ENCODE measurements around the gene B4GALNT3. TPM values are rescaled to one million over a fixed set of nuclear protein-coding genes. Genes with fewer than 3 reads are reported as not detected.
A peak's percentile ranks its signal among the peaks of the same experiment; 100 is the strongest.

Gene B4GALNT3
- total and polyA plus RNA-seq, 2 donors (not counting 1 experiment from before 2014, with no cell fraction given) = not detected

- no peak overlapping the region for H3K27ac ChIP-seq (ENCODE audit: insufficient read depth, low read length)
- no peak overlapping the region for H3K9ac ChIP-seq (ENCODE audit: insufficient read depth, low read length)
- H3K4me2 ChIP-seq (ENCODE audit: extremely low read depth, insufficient read depth, low read length) = no peak overlapping the region
- no peak overlapping the region for H3K4me3 ChIP-seq (replicated peaks in 1 of 4; ENCODE audit: control extremely low read depth in 1 of 4, insufficient read depth in 1 of 4, low read depth in 3 of 4, low read length in 4 of 4)
- H3K79me2 ChIP-seq (ENCODE audit: control insufficient read depth, insufficient read depth, low read length) = no peaks in the 10 kb centered on the region
- no peaks in the 10 kb centered on the region for H4K20me1 ChIP-seq (ENCODE audit: control insufficient read depth, extremely low read depth, insufficient read depth, low read length)
- no peaks in the 10 kb centered on the region for H3K4me1 ChIP-seq (ENCODE audit: control insufficient read depth, extremely low read depth, insufficient read depth, low read length)
- peaks cover 2% of the 10 kb centered on the region for H3K27me3 ChIP-seq (ENCODE audit: control insufficient read depth, insufficient read depth, low read length)
- DNase-seq (ENCODE audit: low read depth in 2 of 2) = no peak
- TF ChIP-seq CTCF (conservative IDR thresholded peaks at IDR 0.05 in 1 of 2, IDR thresholded peaks at IDR 0.05 in 1 of 2; ENCODE audit: low read depth in 1 of 2, low read length in 2 of 2) = no peak
- TF ChIP-seq EZH2 (IDR thresholded peaks at IDR 0.05; ENCODE audit: low read length, missing control alignments) = no peak
- no peak overlapping the region for H2AFZ ChIP-seq (ENCODE audit: low read length)
- no peaks in the 10 kb centered on the region for H3K9me3 ChIP-seq (ENCODE audit: control insufficient read depth, insufficient read depth, low read depth, low read length)
- H3K36me3 ChIP-seq (ENCODE audit: control insufficient read depth, insufficient read depth, low read length) = no peaks in the 10 kb centered on the region
These were observed 68.0 kb downstream of the B4GALNT3 start for GRCh38 chr12:527729-528128.

GRCh38 chr12:530308-530707, 70.6 kb downstream of the B4GALNT3 start:
- Histone ChIP-seq H3K4me3 (replicated peaks in 1 of 4; ENCODE audit: control extremely low read depth in 1 of 4, insufficient read depth in 1 of 4, low read depth in 3 of 4, low read length in 4 of 4) (no peak overlapping the region), H3K36me3 (ENCODE audit: control insufficient read depth, insufficient read depth, low read length) (no peaks in the 10 kb centered on the region), H3K79me2 (ENCODE audit: control insufficient read depth, insufficient read depth, low read length) (no peaks in the 10 kb centered on the region), H3K27ac (ENCODE audit: insufficient read depth, low read length) (no peak overlapping the region), H3K9ac (ENCODE audit: insufficient read depth, low read length) (no peak overlapping the region), H3K4me1 (ENCODE audit: control insufficient read depth, extremely low read depth, insufficient read depth, low read length) (no peaks in the 10 kb centered on the region), H3K9me3 (ENCODE audit: control insufficient read depth, insufficient read depth, low read depth, low read length) (no peaks in the 10 kb centered on the region), H2AFZ (ENCODE audit: low read length) (no peak overlapping the region), H3K4me2 (ENCODE audit: extremely low read depth, insufficient read depth, low read length) (no peak overlapping the region), H4K20me1 (ENCODE audit: control insufficient read depth, extremely low read depth, insufficient read depth, low read length) (no peaks in the 10 kb centered on the region), H3K27me3 (ENCODE audit: control insufficient read depth, insufficient read depth, low read length) (peaks cover 3% of the 10 kb centered on the region)
- peak in 1 of 2 donors; percentile 71 for DNase-seq (ENCODE audit: low read depth in 2 of 2)
- no peak for TF ChIP-seq CTCF (conservative IDR thresholded peaks at IDR 0.05 in 1 of 2, IDR thresholded peaks at IDR 0.05 in 1 of 2; ENCODE audit: low read depth in 1 of 2, low read length in 2 of 2)
- no peak for TF ChIP-seq EZH2 (IDR thresholded peaks at IDR 0.05; ENCODE audit: low read length, missing control alignments)

GRCh38 chr12:530821-531220, 71.1 kb downstream of the B4GALNT3 start:
- Histone ChIP-seq H3K9ac (ENCODE audit: insufficient read depth, low read length) (no peak overlapping the region), H4K20me1 (ENCODE audit: control insufficient read depth, extremely low read depth, insufficient read depth, low read length) (no peaks in the 10 kb centered on the region), H3K27ac (ENCODE audit: insufficient read depth, low read length) (no peak overlapping the region), H3K4me2 (ENCODE audit: extremely low read depth, insufficient read depth, low read length) (no peak overlapping the region), H3K79me2 (ENCODE audit: control insufficient read depth, insufficient read depth, low read length) (no peaks in the 10 kb centered on the region), H3K4me3 (replicated peaks in 1 of 4; ENCODE audit: control extremely low read depth in 1 of 4, insufficient read depth in 1 of 4, low read depth in 3 of 4, low read length in 4 of 4) (no peak overlapping the region), H3K9me3 (ENCODE audit: control insufficient read depth, insufficient read depth, low read depth, low read length) (no peaks in the 10 kb centered on the region), H3K4me1 (ENCODE audit: control insufficient read depth, extremely low read depth, insufficient read depth, low read length) (no peaks in the 10 kb centered on the region), H3K36me3 (ENCODE audit: control insufficient read depth, insufficient read depth, low read length) (no peaks in the 10 kb centered on the region), H3K27me3 (ENCODE audit: control insufficient read depth, insufficient read depth, low read length) (peaks cover 4% of the 10 kb centered on the region), H2AFZ (ENCODE audit: low read length) (no peak overlapping the region)
- DNase-seq (ENCODE audit: low read depth in 2 of 2) = no peak
- no peak for TF ChIP-seq CTCF (conservative IDR thresholded peaks at IDR 0.05 in 1 of 2, IDR thresholded peaks at IDR 0.05 in 1 of 2; ENCODE audit: low read depth in 1 of 2, low read length in 2 of 2)
- TF ChIP-seq EZH2 (IDR thresholded peaks at IDR 0.05; ENCODE audit: low read length, missing control alignments) = no peak

Data from fibroblast of lung (primary cell).